ENCODE data around the gene CSTB.

DNA sequence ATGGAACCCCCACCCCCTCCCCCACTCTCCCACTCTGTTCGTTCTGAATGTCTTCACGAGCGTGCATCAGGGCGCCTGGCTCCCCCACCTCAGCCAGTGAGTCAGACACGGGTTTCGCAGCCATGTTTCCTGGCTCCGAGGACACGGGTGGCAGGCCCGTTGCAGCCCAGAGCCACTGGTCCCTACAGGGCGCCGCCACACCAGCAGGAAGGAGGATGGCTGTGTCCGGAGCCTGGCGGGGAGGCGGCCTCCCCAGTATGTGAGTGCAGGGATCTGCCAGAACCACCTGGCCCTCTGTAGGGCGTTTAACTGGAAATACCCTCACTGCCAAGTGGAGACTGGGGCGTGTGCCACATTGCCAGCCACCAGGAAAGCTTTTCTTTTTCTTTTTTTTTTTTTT is 18.5 kb downstream of the CSTB start:
- TF ChIP-seq POLR2A (IDR thresholded peaks at IDR 0.05; ENCODE audit: low read depth, low read length) (no peak), POLR2AphosphoS5 (IDR thresholded peaks at IDR 0.05; ENCODE audit: low read depth, low read length) (no peak), SPI1 (IDR thresholded peaks at IDR 0.05; ENCODE audit: low read depth, low read length) (no peak), TAF1 (IDR thresholded peaks at IDR 0.05; ENCODE audit: low read depth, low read length) (no peak), POU2F2 (IDR thresholded peaks at IDR 0.05; ENCODE audit: low read depth, low read length) (no peak), PAX5 (IDR thresholded peaks at IDR 0.05; ENCODE audit: insufficient read depth, low read length, severe bottlenecking) (no peak)

Measured in GM12891 (cell line).